GM23338 (cell line): ENCODE data around the gene LBHD1. TPM values are rescaled to one million over a fixed set of nuclear protein-coding genes. Genes with fewer than 3 reads are reported as not detected.
A peak's percentile ranks its signal among the peaks of the same experiment; 100 is the strongest.

ENCODE experiments used
- ATAC-seq: fragments of 200-7000 bp; cut with Tn5 transposase; 3 replicates; pipeline ENCODE4 v1.9.1; 2020
- DNase-seq: peaks from one replicate; pipeline ENCODE4 v3.0.0-alpha.2; 2015; ENCODE audit warnings: low spot score
- H2AFZ ChIP-seq: fragments of 200-600 bp; sonication (generic); 2 replicates; pipeline ENCODE4 v1.8.0; 2016; ENCODE audit warnings: antibody characterized with exemption, mild to moderate bottlenecking, moderate library complexity
- H3F3A ChIP-seq: fragments of 200-600 bp; sonication (generic); replicated peaks from 2 replicates; pipeline ENCODE4 v1.8.0; 2017; ENCODE audit warnings: antibody characterized with exemption, mixed run types, low read depth
- H3K27ac ChIP-seq: fragments of 200-600 bp; sonication (generic); 2 replicates; pipeline ENCODE4 v1.6.1; 2016; ENCODE audit warnings: low read depth
- H3K27me3 ChIP-seq: fragments of 200-600 bp; sonication (generic); 2 replicates; pipeline ENCODE4 v1.8.0; 2016; ENCODE audit warnings: mild to moderate bottlenecking, mixed run types, moderate library complexity; ENCODE audit not compliant: insufficient read depth
- H3K36me3 ChIP-seq: fragments of 200-600 bp; sonication (generic); 2 replicates; pipeline ENCODE4 v1.8.0; 2016; ENCODE audit warnings: mild to moderate bottlenecking; ENCODE audit not compliant: insufficient read depth
- H3K4me1 ChIP-seq: fragments of 200-600 bp; sonication (generic); 2 replicates; pipeline ENCODE4 v1.8.0; 2016; ENCODE audit warnings: mild to moderate bottlenecking, moderate library complexity; ENCODE audit not compliant: insufficient read depth
- H3K4me2 ChIP-seq: fragments of 200-600 bp; sonication (generic); 2 replicates; pipeline ENCODE4 v1.7.1; 2017; ENCODE audit warnings: mixed run types
- H3K4me3 ChIP-seq: fragments of 200-600 bp; sonication (generic); 2 replicates; pipeline ENCODE4 v1.6.1; 2016; ENCODE audit warnings: mixed run types
- H3K79me2 ChIP-seq: fragments of 200-600 bp; sonication (generic); replicated peaks from 2 replicates; pipeline ENCODE4 v1.8.0; 2017; ENCODE audit warnings: mild to moderate bottlenecking; ENCODE audit not compliant: insufficient read depth
- H3K9me2 ChIP-seq: fragments of 200-600 bp; sonication (generic); 2 replicates; pipeline ENCODE4 v1.8.0; 2017; ENCODE audit not compliant: insufficient read depth
- H4K20me1 ChIP-seq: fragments of 200-600 bp; sonication (generic); replicated peaks from 2 replicates; pipeline ENCODE4 v1.8.0; 2017; ENCODE audit warnings: mild to moderate bottlenecking; ENCODE audit not compliant: insufficient read depth
- H3K27ac Mint-ChIP-seq: 2 replicates; pipeline ENCODE4 v1.8.0; 2020; ENCODE audit warnings: inconsistent platforms, mild to moderate bottlenecking, moderate library complexity, mixed read lengths
- H3K27me3 Mint-ChIP-seq: 3 replicates; pipeline ENCODE4 v1.8.0; 2022; ENCODE audit warnings: low read depth, mild to moderate bottlenecking, moderate library complexity, mixed read lengths, inconsistent platforms; ENCODE audit not compliant: insufficient read depth, poor library complexity
- H3K36me3 Mint-ChIP-seq: 3 replicates; pipeline ENCODE4 v1.8.0; 2021; ENCODE audit warnings: low read depth, mild to moderate bottlenecking, inconsistent platforms, moderate library complexity, mixed read lengths
- H3K4me1 Mint-ChIP-seq: 3 replicates; pipeline ENCODE4 v1.8.0; 2020; ENCODE audit warnings: mild to moderate bottlenecking, inconsistent platforms, mixed read lengths
- H3K4me3 Mint-ChIP-seq: 3 replicates; pipeline ENCODE4 v1.8.0; 2021; ENCODE audit warnings: moderate library complexity, mild to moderate bottlenecking, inconsistent platforms, mixed read lengths
- H3K9me3 Mint-ChIP-seq: 3 replicates; pipeline ENCODE4 v1.8.0; 2020; ENCODE audit warnings: moderate library complexity, mild to moderate bottlenecking, inconsistent platforms, mixed read lengths
- CREB1 ChIP-seq: fragments of 250-450 bp; sonication (Bioruptor Pico); IDR thresholded peaks from 2 replicates; pipeline ENCODE4 v1.5.0; 2020; ENCODE audit warnings: low read depth, mild to moderate bottlenecking, moderate library complexity
- CTCF ChIP-seq, 2 experiments: fragments of 200-600 bp in 1 of 2; sonication (generic) in 1 of 2; conservative IDR thresholded peaks; 2 replicates each; pipeline versions ENCODE4 v1.5.1 to v1.6.1; 2016 to 2017; ENCODE audit warnings: antibody characterized with exemption in 2 of 2, low read depth in 2 of 2, mild to moderate bottlenecking in 2 of 2, moderate library complexity in 1 of 2
- ETS1 ChIP-seq: IDR thresholded peaks from 2 replicates; pipeline ENCODE4 v1.6.1; 2016; ENCODE audit warnings: antibody characterized with exemption
- EZH2 ChIP-seq: fragments of 200-600 bp; sonication (generic); IDR thresholded peaks from one replicate; pipeline ENCODE4 v1.8.0; 2017; ENCODE audit warnings: antibody characterized with exemption, mild to moderate bottlenecking, low read depth; ENCODE audit not compliant: unreplicated experiment
- EZH2phosphoT487 ChIP-seq: fragments of 200-600 bp; sonication (generic); IDR thresholded peaks from one replicate; pipeline ENCODE4 v1.8.1; 2018; ENCODE audit warnings: antibody characterized with exemption; ENCODE audit not compliant: unreplicated experiment
- JUNB ChIP-seq: IDR thresholded peaks from one replicate; pipeline ENCODE4 v1.6.1; 2016; ENCODE audit warnings: antibody characterized with exemption; ENCODE audit not compliant: unreplicated experiment
- NANOG ChIP-seq: IDR thresholded peaks from 2 replicates; pipeline ENCODE4 v1.6.1; 2016; ENCODE audit warnings: antibody characterized with exemption, borderline replicate concordance
- POLR2AphosphoS5 ChIP-seq: IDR thresholded peaks from 2 replicates; pipeline ENCODE4 v1.6.1; 2016; ENCODE audit warnings: antibody characterized with exemption, low read depth
- REST ChIP-seq: IDR thresholded peaks from one replicate; pipeline ENCODE4 v1.6.1; 2018; ENCODE audit warnings: antibody characterized with exemption; ENCODE audit not compliant: unreplicated experiment
- STAT1 ChIP-seq: IDR thresholded peaks from one replicate; pipeline ENCODE4 v1.6.1; 2016; ENCODE audit warnings: antibody characterized with exemption; ENCODE audit not compliant: unreplicated experiment
- ZNF114 ChIP-seq: fragments of 250-450 bp; sonication (Bioruptor Pico); IDR thresholded peaks from 2 replicates; pipeline ENCODE4 v1.5.0; 2020; ENCODE audit warnings: mild to moderate bottlenecking, moderate library complexity
- ZNF331 ChIP-seq: fragments of 250-450 bp; sonication (Bioruptor Pico); IDR thresholded peaks from 2 replicates; pipeline ENCODE4 v1.5.0; 2020; ENCODE audit warnings: low read depth, mild to moderate bottlenecking, moderate library complexity
- polyA plus RNA-seq: library from polyadenylated mRNA; unstranded; fragments of >200 nt; fragmentation: Nextera tagmentation; extraction: Ambion mirVana; gene quantifications from 2 replicates; pipeline ENCODE4 v1.2.1, GENCODE V29; 2016
- total RNA-seq: library from RNA; depleted of rRNA; stranded (reverse); fragments of >200 nt; shearing (Covaris generic); gene quantifications from 2 replicates; pipeline ENCODE4 v1.2.3, GENCODE V29; 2014

Gene LBHD1
- total and polyA plus RNA-seq, 2 experiments from 2014 or later, result 2.8 to 2.9 TPM

GRCh38 chr11:62678433-62678769 lies 6.3 kb upstream of the LBHD1 start (continued):
- TF ChIP-seq REST (no peak), ETS1 (no peak), STAT1 (no peak)

GRCh38 chr11:62677714-62678113 lies 5.6 kb upstream of the LBHD1 start:
- H3K9me2 ChIP-seq, result no peaks in the 10 kb centered on the region
- H3F3A ChIP-seq, result peaks cover 29% of the 10 kb centered on the region
- 0 out of 2 replicates have a peak overlapping the region, but pooled peaks have one; percentile 69 for H3K27ac ChIP-seq
- DNase-seq (no peak), ATAC-seq (no peak)
- H3K36me3 ChIP-seq, result no peaks in the 10 kb centered on the region
- no peaks in the 10 kb centered on the region for H3K9me3 Mint-ChIP-seq
- H3K27me3 ChIP-seq, result no peaks in the 10 kb centered on the region
- TF ChIP-seq REST (no peak), ZNF331 (no peak), EZH2 (no peak), EZH2phosphoT487 (no peak), STAT1 (no peak), POLR2AphosphoS5 (no peak), NANOG (no peak), ZNF114 (CRISPR knock-in tag) (no peak), CTCF (conservative IDR thresholded peaks at IDR 0.05; ENCODE audit: low read depth in 2 of 2) (no peak), JUNB (no peak), CREB1 (CRISPR knock-in tag) (no peak), ETS1 (no peak)
- H4K20me1 ChIP-seq, result no peaks in the 10 kb centered on the region; the same call in 1 of the 2 replicates
- peaks cover 9% of the 10 kb centered on the region for H3K27me3 Mint-ChIP-seq
- H3K27ac Mint-ChIP-seq, result no peak overlapping the region; the same call in 1 of the 2 replicates
- peak overlapping the region; percentile 80 for H3K4me3 Mint-ChIP-seq
- H3K4me2 ChIP-seq, result peak overlapping the region; percentile 98
- H2AFZ ChIP-seq, result no peak overlapping the region
- peak overlapping the region; percentile 99 for H3K4me3 ChIP-seq
- peaks cover 20% of the 10 kb centered on the region for H3K4me1 Mint-ChIP-seq
- peaks cover 29% of the 10 kb centered on the region for H3K79me2 ChIP-seq
- H3K4me1 ChIP-seq, result peaks cover 18% of the 10 kb centered on the region
- peaks cover 45% of the 10 kb centered on the region for H3K36me3 Mint-ChIP-seq
